ENCODE data around the gene SURF1.

The SURF1 gene

GRCh38 chr9:133386338-133386737, 30.1 kb upstream of the SURF1 start:
- Histone ChIP-seq H3K27ac (no peak overlapping the region), H3K36me3 (replicated peaks) (no peaks in the 10 kb centered on the region), H3K4me3 (ENCODE audit: low read depth, low read length) (no peak overlapping the region), H3K27me3 (replicated peaks) (no peaks in the 10 kb centered on the region)
- TF ChIP-seq CTCF (IDR thresholded peaks at IDR 0.05; ENCODE audit: low read depth, low read length, missing control alignments), result no peak
- in situ Hi-C loops (cut with HindIII; ENCODE audit: low pct_ligation_motif_present, low sequenced_read_pairs), result no loop called here
- no peak for DNase-seq

- Histone ChIP-seq H3K4me3 (ENCODE audit: low read depth, low read length) (no peak overlapping the region), H3K36me3 (replicated peaks) (no peaks in the 10 kb centered on the region), H3K27me3 (replicated peaks) (no peaks in the 10 kb centered on the region), H3K27ac (no peak overlapping the region)
- in situ Hi-C loops (cut with HindIII; ENCODE audit: low pct_ligation_motif_present, low sequenced_read_pairs), result no loop called here
- no peak for TF ChIP-seq CTCF (IDR thresholded peaks at IDR 0.05; ENCODE audit: low read depth, low read length, missing control alignments)
- no peak for DNase-seq
Observed at GRCh38 chr9:133385452-133385851, 29.2 kb upstream of the SURF1 start.

- in situ Hi-C loops (cut with HindIII; ENCODE audit: low pct_ligation_motif_present, low sequenced_read_pairs), result no loop called here
- Histone ChIP-seq H3K27me3 (replicated peaks) (no peaks in the 10 kb centered on the region), H3K27ac (no peak overlapping the region), H3K4me3 (ENCODE audit: low read depth, low read length) (no peak overlapping the region), H3K36me3 (replicated peaks) (no peaks in the 10 kb centered on the region)
- TF ChIP-seq CTCF (IDR thresholded peaks at IDR 0.05; ENCODE audit: low read depth, low read length, missing control alignments), result no peak
- no peak for DNase-seq
Observed at GRCh38 chr9:133384736-133385321, 28.5 kb upstream of the SURF1 start.

GRCh38 chr9:133383438-133383837, 27.2 kb upstream of the SURF1 start:
- Histone ChIP-seq H3K36me3 (replicated peaks) (no peaks in the 10 kb centered on the region), H3K27ac (no peak overlapping the region), H3K4me3 (ENCODE audit: low read depth, low read length) (no peak overlapping the region), H3K27me3 (replicated peaks) (no peaks in the 10 kb centered on the region)
- no peak for DNase-seq
- TF ChIP-seq CTCF (IDR thresholded peaks at IDR 0.05; ENCODE audit: low read depth, low read length, missing control alignments), result no peak
- in situ Hi-C loops (cut with HindIII; ENCODE audit: low pct_ligation_motif_present, low sequenced_read_pairs), result no loop called here

- H3K27ac ChIP-seq, result no peak overlapping the region
- no peak for DNase-seq
- no peak for TF ChIP-seq CTCF (IDR thresholded peaks at IDR 0.05; ENCODE audit: low read depth, low read length, missing control alignments)
- H3K4me3 ChIP-seq (ENCODE audit: low read depth, low read length), result no peak overlapping the region
- no peaks in the 10 kb centered on the region for H3K27me3 ChIP-seq (replicated peaks)
- no peaks in the 10 kb centered on the region for H3K36me3 ChIP-seq (replicated peaks)
- in situ Hi-C loops (cut with HindIII; ENCODE audit: low pct_ligation_motif_present, low sequenced_read_pairs), result no loop called here
Observed at GRCh38 chr9:133382507-133383141, 26.3 kb upstream of the SURF1 start.

- Histone ChIP-seq H3K4me3 (ENCODE audit: low read depth, low read length) (no peak overlapping the region), H3K27ac (no peak overlapping the region), H3K27me3 (replicated peaks) (no peaks in the 10 kb centered on the region), H3K36me3 (replicated peaks) (peaks cover under 1% of the 10 kb centered on the region)
- no peak for DNase-seq
- no peak for TF ChIP-seq CTCF (IDR thresholded peaks at IDR 0.05; ENCODE audit: low read depth, low read length, missing control alignments)
- in situ Hi-C loops (cut with HindIII; ENCODE audit: low pct_ligation_motif_present, low sequenced_read_pairs), result no loop called here
Observed at GRCh38 chr9:133380734-133381133, 24.4 kb upstream of the SURF1 start.
